GM23338 (cell line): Measurements from ENCODE around the gene KPNA2. TPM values are rescaled to one million over a fixed set of nuclear protein-coding genes. Genes with fewer than 3 reads are reported as not detected.
"Not testable (repeated sequence)": the region's sequence is repeated elsewhere in the genome, so short reads cannot be mapped to it uniquely, and the experiment has no call there.

Source experiments
- ATAC-seq: fragments of 200-7000 bp; cut with Tn5 transposase; 3 replicates; pipeline ENCODE4 v1.9.1; 2020
- DNase-seq: peaks from one replicate; pipeline ENCODE4 v3.0.0-alpha.2; 2015; ENCODE audit warnings: low spot score
- H2AFZ ChIP-seq: fragments of 200-600 bp; sonication (generic); 2 replicates; pipeline ENCODE4 v1.8.0; 2016; ENCODE audit warnings: antibody characterized with exemption, mild to moderate bottlenecking, moderate library complexity
- H3F3A ChIP-seq: fragments of 200-600 bp; sonication (generic); replicated peaks from 2 replicates; pipeline ENCODE4 v1.8.0; 2017; ENCODE audit warnings: antibody characterized with exemption, mixed run types, low read depth
- H3K27ac ChIP-seq: fragments of 200-600 bp; sonication (generic); 2 replicates; pipeline ENCODE4 v1.6.1; 2016; ENCODE audit warnings: low read depth
- H3K27me3 ChIP-seq: fragments of 200-600 bp; sonication (generic); 2 replicates; pipeline ENCODE4 v1.8.0; 2016; ENCODE audit warnings: mild to moderate bottlenecking, mixed run types, moderate library complexity; ENCODE audit not compliant: insufficient read depth
- H3K36me3 ChIP-seq: fragments of 200-600 bp; sonication (generic); 2 replicates; pipeline ENCODE4 v1.8.0; 2016; ENCODE audit warnings: mild to moderate bottlenecking; ENCODE audit not compliant: insufficient read depth
- H3K4me1 ChIP-seq: fragments of 200-600 bp; sonication (generic); 2 replicates; pipeline ENCODE4 v1.8.0; 2016; ENCODE audit warnings: mild to moderate bottlenecking, moderate library complexity; ENCODE audit not compliant: insufficient read depth
- H3K4me2 ChIP-seq: fragments of 200-600 bp; sonication (generic); 2 replicates; pipeline ENCODE4 v1.7.1; 2017; ENCODE audit warnings: mixed run types
- H3K4me3 ChIP-seq: fragments of 200-600 bp; sonication (generic); 2 replicates; pipeline ENCODE4 v1.6.1; 2016; ENCODE audit warnings: mixed run types
- H3K79me2 ChIP-seq: fragments of 200-600 bp; sonication (generic); replicated peaks from 2 replicates; pipeline ENCODE4 v1.8.0; 2017; ENCODE audit warnings: mild to moderate bottlenecking; ENCODE audit not compliant: insufficient read depth
- H3K9me2 ChIP-seq: fragments of 200-600 bp; sonication (generic); 2 replicates; pipeline ENCODE4 v1.8.0; 2017; ENCODE audit not compliant: insufficient read depth
- H4K20me1 ChIP-seq: fragments of 200-600 bp; sonication (generic); replicated peaks from 2 replicates; pipeline ENCODE4 v1.8.0; 2017; ENCODE audit warnings: mild to moderate bottlenecking; ENCODE audit not compliant: insufficient read depth
- H3K27ac Mint-ChIP-seq: 2 replicates; pipeline ENCODE4 v1.8.0; 2020; ENCODE audit warnings: inconsistent platforms, mild to moderate bottlenecking, moderate library complexity, mixed read lengths
- H3K27me3 Mint-ChIP-seq: 3 replicates; pipeline ENCODE4 v1.8.0; 2022; ENCODE audit warnings: low read depth, mild to moderate bottlenecking, moderate library complexity, mixed read lengths, inconsistent platforms; ENCODE audit not compliant: insufficient read depth, poor library complexity
- H3K36me3 Mint-ChIP-seq: 3 replicates; pipeline ENCODE4 v1.8.0; 2021; ENCODE audit warnings: low read depth, mild to moderate bottlenecking, inconsistent platforms, moderate library complexity, mixed read lengths
- H3K4me1 Mint-ChIP-seq: 3 replicates; pipeline ENCODE4 v1.8.0; 2020; ENCODE audit warnings: mild to moderate bottlenecking, inconsistent platforms, mixed read lengths
- H3K4me3 Mint-ChIP-seq: 3 replicates; pipeline ENCODE4 v1.8.0; 2021; ENCODE audit warnings: moderate library complexity, mild to moderate bottlenecking, inconsistent platforms, mixed read lengths
- H3K9me3 Mint-ChIP-seq: 3 replicates; pipeline ENCODE4 v1.8.0; 2020; ENCODE audit warnings: moderate library complexity, mild to moderate bottlenecking, inconsistent platforms, mixed read lengths
- ZNF462 ChIP-seq: fragments of 250-450 bp; sonication (Bioruptor Pico); IDR thresholded peaks from 2 replicates; pipeline ENCODE4 v1.5.0; 2020; ENCODE audit warnings: mild to moderate bottlenecking, moderate library complexity
- polyA plus RNA-seq: library from polyadenylated mRNA; unstranded; fragments of >200 nt; fragmentation: Nextera tagmentation; extraction: Ambion mirVana; gene quantifications from 2 replicates; pipeline ENCODE4 v1.2.1, GENCODE V29; 2016
- total RNA-seq: library from RNA; depleted of rRNA; stranded (reverse); fragments of >200 nt; shearing (Covaris generic); gene quantifications from 2 replicates; pipeline ENCODE4 v1.2.3, GENCODE V29; 2014

KPNA2 gene
- total and polyA plus RNA-seq, 2 experiments from 2014 or later = 375 to 442 TPM

- no peak for TF ChIP-seq ZNF462 (CRISPR knock-in tag)
Measured at GRCh38 chr17:68061512-68062313, 26.2 kb downstream of the KPNA2 start (continued).

GRCh38 chr17:68065366-68065765, 29.8 kb downstream of the KPNA2 start:
- not testable (repeated sequence) for H3K4me1 ChIP-seq, H3K36me3 Mint-ChIP-seq, H3K27me3 Mint-ChIP-seq, H3K4me1 Mint-ChIP-seq, H3K27ac Mint-ChIP-seq, H3K4me2 ChIP-seq, H3K36me3 ChIP-seq, H3K9me3 Mint-ChIP-seq, H3K27ac ChIP-seq, H2AFZ ChIP-seq, DNase-seq, H4K20me1 ChIP-seq, H3K79me2 ChIP-seq, H3K9me2 ChIP-seq, ATAC-seq, H3K4me3 Mint-ChIP-seq, H3K27me3 ChIP-seq, H3K4me3 ChIP-seq, H3F3A ChIP-seq

GRCh38 chr17:68068512-68068911, 33.0 kb downstream of the KPNA2 start:
- H3K4me3 ChIP-seq, DNase-seq, H3K4me1 Mint-ChIP-seq, H3K27ac Mint-ChIP-seq, H3K9me3 Mint-ChIP-seq, H4K20me1 ChIP-seq, H3K27me3 ChIP-seq, H3K27ac ChIP-seq, H3K4me2 ChIP-seq, H3K27me3 Mint-ChIP-seq, H3K9me2 ChIP-seq, H3F3A ChIP-seq, H3K4me3 Mint-ChIP-seq, H3K79me2 ChIP-seq, H3K4me1 ChIP-seq, H3K36me3 ChIP-seq, H2AFZ ChIP-seq, ATAC-seq, H3K36me3 Mint-ChIP-seq: not testable (repeated sequence)

GRCh38 chr17:68070582-68071444, 35.3 kb downstream of the KPNA2 start:
- H3K9me2 ChIP-seq, H3K27me3 Mint-ChIP-seq, H3K4me1 Mint-ChIP-seq, H3K9me3 Mint-ChIP-seq, H3K36me3 Mint-ChIP-seq, H3K4me1 ChIP-seq, H4K20me1 ChIP-seq, DNase-seq, ATAC-seq, H3F3A ChIP-seq, H3K4me3 Mint-ChIP-seq, H3K4me2 ChIP-seq, H3K79me2 ChIP-seq, H3K27me3 ChIP-seq, H3K36me3 ChIP-seq, H3K27ac ChIP-seq, H3K4me3 ChIP-seq, H3K27ac Mint-ChIP-seq: not testable (repeated sequence)
- 0 out of 2 replicates have a peak overlapping the region, but pooled peaks have one; percentile 3 for H2AFZ ChIP-seq
